Ovary (tissue), 3 donors: Measurements from ENCODE around the gene FIBCD1.

Experiments
- EP300 ChIP-seq: sonication (generic); formaldehyde crosslinking; IDR thresholded peaks from one replicate; pipeline ENCODE4 v1.6.1; 2017; ENCODE audit warnings: antibody characterized with exemption
- POLR2A ChIP-seq: fragments of 450-650 bp; IDR thresholded peaks from one replicate; pipeline ENCODE4 v1.6.1; 2017; ENCODE audit warnings: antibody characterized with exemption, mild to moderate bottlenecking, moderate library complexity
- TF ChIP-seq, protein P1 (sequence below), 3 donors: fragments of 450-650 bp in 2 of 3; fragments of 200-600 bp in 1 of 3; IDR thresholded peaks; one replicate each; pipeline versions ENCODE4 v1.5.1 to v1.8.0; 2016 to 2022; ENCODE audit warnings: antibody characterized with exemption in 3 of 3, mild to moderate bottlenecking in 1 of 3
- donor health status: DM: no; HTN: no; CAD: no.

DNA sequence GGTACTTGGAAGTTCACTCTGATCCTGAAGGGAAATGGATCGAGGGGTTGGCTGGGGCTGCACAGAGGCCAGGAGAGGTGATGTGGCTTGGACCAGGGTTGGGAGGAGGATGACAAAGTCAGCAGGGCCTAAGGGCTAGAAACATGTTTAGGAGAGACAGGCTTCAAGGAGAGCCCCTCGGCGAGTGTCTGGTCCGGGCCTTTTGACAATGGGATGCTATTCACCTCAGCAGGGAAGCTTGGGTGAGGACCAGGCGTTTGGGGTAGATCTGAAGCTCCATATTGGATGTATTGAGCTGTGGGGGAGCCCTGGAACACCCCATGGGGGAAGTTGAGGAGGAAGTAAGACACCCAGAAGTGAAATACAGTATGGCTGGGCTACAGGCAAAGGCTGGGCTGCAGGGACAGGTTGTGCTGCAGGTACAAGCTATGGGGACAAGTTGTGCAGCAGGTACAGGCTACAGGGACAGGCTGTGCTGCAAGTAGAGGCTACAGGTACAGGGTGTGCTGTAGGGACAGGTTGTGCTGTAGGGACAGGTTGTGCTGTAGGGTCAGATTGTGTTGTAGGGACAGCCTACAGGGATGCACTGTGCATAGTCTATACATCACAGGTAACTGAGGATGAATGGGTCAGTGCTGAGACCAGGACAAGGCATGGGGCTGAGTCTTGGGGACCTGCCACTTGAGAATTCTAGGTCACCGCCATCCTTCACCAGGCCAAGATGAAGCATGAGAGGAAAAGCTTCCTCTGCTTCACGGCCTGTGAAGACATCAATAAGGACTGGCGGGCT lies 22.7 kb upstream of the FIBCD1 start:
- TF ChIP-seq, protein P1, sequence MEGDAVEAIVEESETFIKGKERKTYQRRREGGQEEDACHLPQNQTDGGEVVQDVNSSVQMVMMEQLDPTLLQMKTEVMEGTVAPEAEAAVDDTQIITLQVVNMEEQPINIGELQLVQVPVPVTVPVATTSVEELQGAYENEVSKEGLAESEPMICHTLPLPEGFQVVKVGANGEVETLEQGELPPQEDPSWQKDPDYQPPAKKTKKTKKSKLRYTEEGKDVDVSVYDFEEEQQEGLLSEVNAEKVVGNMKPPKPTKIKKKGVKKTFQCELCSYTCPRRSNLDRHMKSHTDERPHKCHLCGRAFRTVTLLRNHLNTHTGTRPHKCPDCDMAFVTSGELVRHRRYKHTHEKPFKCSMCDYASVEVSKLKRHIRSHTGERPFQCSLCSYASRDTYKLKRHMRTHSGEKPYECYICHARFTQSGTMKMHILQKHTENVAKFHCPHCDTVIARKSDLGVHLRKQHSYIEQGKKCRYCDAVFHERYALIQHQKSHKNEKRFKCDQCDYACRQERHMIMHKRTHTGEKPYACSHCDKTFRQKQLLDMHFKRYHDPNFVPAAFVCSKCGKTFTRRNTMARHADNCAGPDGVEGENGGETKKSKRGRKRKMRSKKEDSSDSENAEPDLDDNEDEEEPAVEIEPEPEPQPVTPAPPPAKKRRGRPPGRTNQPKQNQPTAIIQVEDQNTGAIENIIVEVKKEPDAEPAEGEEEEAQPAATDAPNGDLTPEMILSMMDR (IDR thresholded peaks at IDR 0.05) = no peak
- TF ChIP-seq POLR2A (no peak), EP300 (no peak)
